Stimulated activated naive CD8-positive, alpha-beta T cell treated with anti-CD3 and anti-CD28 coated beads, Interleukin-15, amount 100 ng/mL, for 72 hours (primary cell): ENCODE measurements around the gene FFAR1.
"Not testable (repeated sequence)": the region's sequence is repeated elsewhere in the genome, so short reads cannot be mapped to it uniquely, and the experiment has no call there.

ENCODE experiments used
- ATAC-seq: fragments of 150-1000 bp; cut with Tn5 transposase; 2 replicates; pipeline ENCODE4 v1.10.0; 2021; ENCODE audit warnings: mild to moderate bottlenecking, moderate library complexity
- DNase-seq, 2 donors: peaks; one replicate each; pipeline ENCODE4 v3.0.0; 2021 to 2022
- H3K27ac Mint-ChIP-seq, 2 donors: one replicate each; pipeline ENCODE4 v1.8.0; 2022; ENCODE audit warnings: mild to moderate bottlenecking in 2 of 2, mixed read lengths in 2 of 2, moderate library complexity in 2 of 2
- H3K27me3 Mint-ChIP-seq: one replicate; pipeline ENCODE4 v1.8.0; 2022; ENCODE audit warnings: mixed read lengths
- H3K4me1 Mint-ChIP-seq: one replicate; pipeline ENCODE4 v1.8.0; 2022; ENCODE audit warnings: mild to moderate bottlenecking, mixed read lengths
- H3K4me3 Mint-ChIP-seq, 2 donors: one replicate each; pipeline ENCODE4 v1.8.0; 2022; ENCODE audit warnings: mild to moderate bottlenecking in 2 of 2, mixed read lengths in 2 of 2, moderate library complexity in 1 of 2
- H3K9me3 Mint-ChIP-seq, 2 donors: one replicate each; pipeline ENCODE4 v1.8.0; 2022; ENCODE audit warnings: mixed read lengths in 2 of 2

The FFAR1 gene

DNA sequence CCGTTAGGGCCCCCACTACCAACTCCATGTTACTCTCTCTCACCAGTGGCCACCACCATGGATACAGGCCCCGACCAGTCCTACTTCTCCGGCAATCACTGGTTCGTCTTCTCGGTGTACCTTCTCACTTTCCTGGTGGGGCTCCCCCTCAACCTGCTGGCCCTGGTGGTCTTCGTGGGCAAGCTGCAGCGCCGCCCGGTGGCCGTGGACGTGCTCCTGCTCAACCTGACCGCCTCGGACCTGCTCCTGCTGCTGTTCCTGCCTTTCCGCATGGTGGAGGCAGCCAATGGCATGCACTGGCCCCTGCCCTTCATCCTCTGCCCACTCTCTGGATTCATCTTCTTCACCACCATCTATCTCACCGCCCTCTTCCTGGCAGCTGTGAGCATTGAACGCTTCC is 11.1 kb downstream of the FFAR1 start:
- not testable (repeated sequence) for DNase-seq, H3K9me3 Mint-ChIP-seq, ATAC-seq
- Mint-ChIP-seq H3K4me3 (peak overlapping the region in 1 of 2 donors; percentile 56), H3K4me1 (peaks cover 15% of the 10 kb centered on the region), H3K27ac (peak overlapping the region in 1 of 2 donors; percentile 38), H3K27me3 (peaks cover 42% of the 10 kb centered on the region)

DNA sequence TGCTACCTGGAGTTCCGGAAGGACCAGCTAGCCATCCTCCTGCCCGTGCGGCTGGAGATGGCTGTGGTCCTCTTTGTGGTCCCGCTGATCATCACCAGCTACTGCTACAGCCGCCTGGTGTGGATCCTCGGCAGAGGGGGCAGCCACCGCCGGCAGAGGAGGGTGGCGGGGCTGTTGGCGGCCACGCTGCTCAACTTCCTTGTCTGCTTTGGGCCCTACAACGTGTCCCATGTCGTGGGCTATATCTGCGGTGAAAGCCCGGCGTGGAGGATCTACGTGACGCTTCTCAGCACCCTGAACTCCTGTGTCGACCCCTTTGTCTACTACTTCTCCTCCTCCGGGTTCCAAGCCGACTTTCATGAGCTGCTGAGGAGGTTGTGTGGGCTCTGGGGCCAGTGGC is 11.7 kb downstream of the FFAR1 start:
- H3K27ac Mint-ChIP-seq, DNase-seq, H3K9me3 Mint-ChIP-seq, ATAC-seq, H3K4me3 Mint-ChIP-seq: not testable (repeated sequence)
- peaks cover 15% of the 10 kb centered on the region for H3K4me1 Mint-ChIP-seq
- peaks cover 42% of the 10 kb centered on the region for H3K27me3 Mint-ChIP-seq

- Mint-ChIP-seq H3K4me1 (peaks cover 15% of the 10 kb centered on the region), H3K27ac (peak overlapping the region in 1 of 2 donors; percentile 39), H3K27me3 (peaks cover 42% of the 10 kb centered on the region)
- not testable (repeated sequence) for H3K4me3 Mint-ChIP-seq, ATAC-seq, H3K9me3 Mint-ChIP-seq, DNase-seq
Observed at GRCh38 chr19:35360081-35360480, 12.4 kb downstream of the FFAR1 start.

DNA sequence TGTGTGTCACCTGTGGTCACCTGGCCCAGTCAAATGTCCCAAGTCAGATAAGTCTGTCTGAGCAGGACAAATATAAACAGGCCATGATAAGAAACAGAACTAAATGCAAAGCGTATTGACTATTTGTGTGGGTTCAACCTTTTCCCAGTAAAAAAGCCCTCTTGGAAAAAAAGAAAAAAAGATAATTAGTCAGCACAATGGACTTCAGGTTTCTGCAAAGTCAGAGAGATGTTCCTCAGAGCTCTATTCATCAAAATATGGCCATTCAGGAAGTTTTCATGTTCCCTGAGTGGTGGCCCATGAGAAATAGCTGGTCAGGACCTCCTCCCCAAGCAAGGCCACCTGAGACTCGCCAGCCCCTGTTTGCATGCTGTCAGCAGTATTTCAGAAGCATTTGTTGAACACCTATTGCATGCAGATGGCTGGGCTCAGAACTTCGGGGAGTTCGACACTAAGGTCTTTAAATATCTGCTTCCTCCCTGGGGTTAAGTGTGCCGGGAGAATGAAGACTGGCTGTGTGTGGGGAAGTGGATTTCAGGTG is 13.2 kb downstream of the FFAR1 start:
- Mint-ChIP-seq H3K4me1 (peaks cover 15% of the 10 kb centered on the region), H3K27ac (no peak overlapping the region)

GRCh38 chr19:35362261-35363000 is 14.7 kb downstream of the FFAR1 start:
- H3K27ac Mint-ChIP-seq: no peak overlapping the region
- no peak overlapping the region for H3K4me3 Mint-ChIP-seq
- DNase-seq (no peak), ATAC-seq (no peak)
- H3K9me3 Mint-ChIP-seq: no peaks in the 10 kb centered on the region
- peaks cover 11% of the 10 kb centered on the region for H3K4me1 Mint-ChIP-seq
- H3K27me3 Mint-ChIP-seq: peaks cover 34% of the 10 kb centered on the region

More for the DNA sequence above, 13.2 kb downstream of the FFAR1 start:
- Mint-ChIP-seq H3K9me3 (no peaks in the 10 kb centered on the region), H3K27me3 (peaks cover 38% of the 10 kb centered on the region), H3K4me3 (no peak overlapping the region)
- ATAC-seq (no peak), DNase-seq (no peak)

GRCh38 chr19:35363001-35363590 is 15.4 kb downstream of the FFAR1 start:
- peak; percentile 49 for ATAC-seq
- Mint-ChIP-seq H3K27me3 (peaks cover 41% of the 10 kb centered on the region), H3K4me1 (peaks cover 7% of the 10 kb centered on the region), H3K4me3 (no peak overlapping the region), H3K9me3 (no peaks in the 10 kb centered on the region), H3K27ac (peak overlapping the region in 1 of 2 donors; percentile 61)
- DNase-seq: no peak

- Mint-ChIP-seq H3K4me3 (no peak overlapping the region), H3K27me3 (peaks cover 49% of the 10 kb centered on the region), H3K27ac (no peak overlapping the region), H3K4me1 (peaks cover 4% of the 10 kb centered on the region), H3K9me3 (no peaks in the 10 kb centered on the region)
- no peak for ATAC-seq
- DNase-seq: no peak
Observed at GRCh38 chr19:35363711-35364425, 16.2 kb downstream of the FFAR1 start.

DNA sequence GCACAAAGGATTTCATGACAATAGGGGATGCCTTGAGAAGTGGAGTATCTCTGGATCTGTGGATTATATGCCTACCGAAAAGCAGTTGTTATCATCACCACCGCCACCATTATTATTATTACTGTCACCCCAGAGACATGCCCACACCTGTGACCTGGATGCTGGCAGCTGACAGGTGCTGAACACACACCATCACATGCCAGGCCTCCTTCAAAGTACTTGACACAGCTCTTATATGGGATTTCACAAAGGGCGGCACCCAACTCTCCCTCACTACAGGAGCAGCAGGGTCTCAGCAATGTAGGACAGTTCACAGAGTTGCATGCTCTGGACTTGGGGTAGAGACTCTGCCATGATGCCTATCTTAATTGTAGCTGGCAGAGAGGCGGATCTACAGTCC is 17.6 kb downstream of the FFAR1 start:
- Mint-ChIP-seq H3K27ac (no peak overlapping the region), H3K27me3 (peaks cover 57% of the 10 kb centered on the region), H3K4me3 (no peak overlapping the region), H3K9me3 (no peaks in the 10 kb centered on the region), H3K4me1 (peaks cover 4% of the 10 kb centered on the region)
- no peak for DNase-seq
- ATAC-seq: no peak

DNA sequence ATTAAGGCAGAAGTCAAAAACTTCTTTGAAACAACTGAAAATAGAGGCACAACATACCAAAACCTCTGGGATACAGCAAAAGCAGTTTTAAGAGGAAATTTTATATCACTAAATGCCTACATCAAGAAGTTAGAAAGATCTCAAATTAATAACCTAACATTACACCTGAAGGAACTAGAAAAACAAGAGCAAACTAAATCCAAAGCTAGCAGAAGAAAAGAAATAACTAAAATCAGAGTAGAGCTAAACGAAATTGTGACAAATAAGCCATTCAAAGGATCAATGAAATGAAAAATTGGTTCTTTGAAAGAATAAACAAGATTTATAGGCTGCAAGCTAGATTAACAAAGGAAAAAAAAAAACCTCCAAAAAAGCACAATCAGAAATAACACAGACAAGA is 20.7 kb downstream of the FFAR1 start:
- H3K4me3 Mint-ChIP-seq: no peak overlapping the region
- H3K27me3 Mint-ChIP-seq: peaks cover 37% of the 10 kb centered on the region
- H3K27ac Mint-ChIP-seq: peak overlapping the region in 1 of 2 donors; percentile 61
- H3K9me3 Mint-ChIP-seq: no peaks in the 10 kb centered on the region
- peaks cover 4% of the 10 kb centered on the region for H3K4me1 Mint-ChIP-seq
- DNase-seq: no peak
- ATAC-seq: no peak

DNA sequence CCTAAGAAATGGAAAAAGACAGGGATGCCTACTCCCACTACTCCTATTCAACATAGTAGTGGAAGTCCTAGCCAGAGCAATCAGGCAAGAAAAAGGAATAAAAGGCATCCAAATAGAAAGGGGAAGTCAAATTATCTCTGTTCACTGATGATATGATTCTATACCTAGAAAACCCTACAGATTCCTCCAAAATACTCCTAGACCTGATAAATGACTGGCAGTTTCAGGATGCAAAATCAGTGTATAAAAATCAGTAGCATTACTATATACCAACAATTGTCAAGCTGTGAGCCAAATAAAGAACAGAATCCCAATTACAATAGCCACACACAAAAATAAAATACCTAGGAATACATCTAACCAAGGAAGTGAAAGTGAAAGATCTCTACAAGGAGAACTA is 21.8 kb downstream of the FFAR1 start:
- ATAC-seq (no peak), DNase-seq (no peak)
- peaks cover 34% of the 10 kb centered on the region for H3K27me3 Mint-ChIP-seq
- H3K4me1 Mint-ChIP-seq: peaks cover 6% of the 10 kb centered on the region
- no peak overlapping the region for H3K27ac Mint-ChIP-seq
- H3K9me3 Mint-ChIP-seq: no peaks in the 10 kb centered on the region
- H3K4me3 Mint-ChIP-seq: no peak overlapping the region

DNA sequence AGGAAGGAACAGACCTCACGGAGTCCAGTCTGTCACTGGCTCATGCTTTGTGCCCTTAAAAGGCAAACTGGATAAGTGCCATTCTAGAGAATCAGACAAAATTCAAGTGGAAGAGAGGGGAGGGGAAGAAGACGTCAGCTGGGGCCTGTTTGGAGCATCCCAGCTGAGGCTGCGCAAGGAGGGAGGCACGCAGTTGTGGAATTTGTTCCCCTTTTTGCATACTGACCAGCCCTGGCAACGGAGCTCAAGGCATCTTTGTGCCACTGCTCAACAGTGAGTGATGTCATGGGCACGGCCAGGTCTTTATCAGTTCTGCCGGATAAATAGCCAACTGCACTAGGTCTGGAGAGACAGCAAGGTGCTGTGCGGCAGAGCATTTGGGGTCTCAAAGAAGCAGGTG is 23.0 kb downstream of the FFAR1 start, which contains the start of gene GPR42:
Gene GPR42, plus strand, starts transcription at position 347 of the 400 bp plus-strand sequence. CDS start 292 bp downstream, outside the sequence.
- Mint-ChIP-seq H3K4me1 (peaks cover 17% of the 10 kb centered on the region), H3K4me3 (no peak within 1 kb of the TSS), H3K9me3 (no peaks in the 10 kb centered on the region), H3K27me3 (peaks cover 43% of the 10 kb centered on the region), H3K27ac (peak within 1 kb of the TSS in 1 of 2 donors; percentile 54)
- no peak for DNase-seq
- ATAC-seq: no peak

- DNase-seq (no peak), ATAC-seq (no peak)
- no peak overlapping the region for H3K4me3 Mint-ChIP-seq
- H3K4me1 Mint-ChIP-seq: peaks cover 12% of the 10 kb centered on the region
- peaks cover 29% of the 10 kb centered on the region for H3K27me3 Mint-ChIP-seq
- H3K27ac Mint-ChIP-seq: no peak overlapping the region
- no peaks in the 10 kb centered on the region for H3K9me3 Mint-ChIP-seq
Observed at GRCh38 chr19:35373492-35373891, 25.8 kb downstream of the FFAR1 start.

DNA sequence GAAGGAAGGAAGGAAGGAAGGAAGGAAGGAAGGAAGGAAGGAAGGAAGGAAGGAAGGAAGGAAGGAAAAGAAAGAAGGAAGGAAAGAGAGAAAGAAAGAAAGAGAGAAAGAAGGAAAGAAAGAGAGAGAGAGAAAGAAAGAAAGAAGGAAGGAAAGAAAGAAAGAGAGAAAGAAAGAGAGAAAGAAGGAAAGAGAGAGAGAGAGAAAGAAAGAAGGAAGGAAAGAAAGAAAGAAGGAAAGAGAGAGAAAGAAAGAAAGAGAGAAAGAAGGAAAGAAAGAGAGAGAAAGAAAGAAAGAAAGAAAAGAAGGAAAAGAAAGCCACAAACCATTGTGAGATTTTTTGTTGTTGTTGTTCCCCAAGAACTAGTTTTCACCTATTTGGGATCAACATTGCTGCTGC is 26.3 kb downstream of the FFAR1 start:
- peaks cover 12% of the 10 kb centered on the region for H3K4me1 Mint-ChIP-seq
- not testable (repeated sequence) for ATAC-seq, DNase-seq, H3K9me3 Mint-ChIP-seq, H3K4me3 Mint-ChIP-seq
- peak overlapping the region in 1 of 2 donors; percentile 70 for H3K27ac Mint-ChIP-seq
- peaks cover 24% of the 10 kb centered on the region for H3K27me3 Mint-ChIP-seq

DNA sequence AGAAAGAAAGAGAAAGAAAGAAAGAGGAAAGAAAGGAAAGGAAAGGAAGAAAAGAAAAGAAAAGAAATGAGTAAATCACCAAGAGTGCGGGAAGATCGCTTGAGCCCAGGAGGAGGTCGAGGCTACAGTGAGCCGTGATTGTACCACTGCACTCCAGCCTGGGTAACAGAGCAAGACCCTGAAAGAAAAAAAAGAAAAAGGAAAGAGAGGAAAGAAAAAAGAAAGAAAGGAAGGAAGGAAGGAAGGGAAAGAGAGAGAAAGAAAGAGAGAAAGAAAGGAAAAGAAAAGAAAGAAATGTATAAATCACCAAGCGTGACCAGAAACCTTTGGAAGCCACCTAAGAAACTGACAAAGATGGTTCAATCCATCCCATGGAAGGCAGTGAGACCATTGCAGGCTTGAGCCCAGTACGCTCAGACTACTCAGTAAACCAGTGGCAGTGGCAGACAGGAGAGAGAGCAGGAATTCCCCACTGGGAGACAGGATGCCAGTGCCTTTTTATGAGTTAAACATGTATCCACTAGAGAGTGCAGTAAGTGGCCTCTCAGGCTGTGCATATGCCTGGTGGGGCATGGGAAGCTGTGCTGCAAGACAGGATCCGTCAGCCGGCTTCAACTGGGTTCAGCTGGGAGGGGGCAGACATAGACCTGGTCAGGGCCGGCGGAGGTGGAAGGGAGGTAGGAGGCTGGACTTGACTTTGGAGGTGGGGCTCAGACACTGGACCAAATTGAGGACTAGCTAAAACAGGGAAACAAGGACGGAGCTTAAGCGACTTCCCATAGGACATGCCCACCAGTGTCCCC is 28.0 kb downstream of the FFAR1 start:
- H3K4me3 Mint-ChIP-seq: no peak overlapping the region
- peaks cover 13% of the 10 kb centered on the region for H3K27me3 Mint-ChIP-seq
- H3K27ac Mint-ChIP-seq: peak overlapping the region in 1 of 2 donors; percentile 72
- ATAC-seq (no peak), DNase-seq (no peak)
- peaks cover 12% of the 10 kb centered on the region for H3K4me1 Mint-ChIP-seq
- H3K9me3 Mint-ChIP-seq: no peaks in the 10 kb centered on the region

- H3K27ac Mint-ChIP-seq: no peak overlapping the region
- H3K4me3 Mint-ChIP-seq: no peak overlapping the region
- ATAC-seq (no peak), DNase-seq (no peak)
- no peaks in the 10 kb centered on the region for H3K9me3 Mint-ChIP-seq
- peaks cover 26% of the 10 kb centered on the region for H3K27me3 Mint-ChIP-seq
- peaks cover 12% of the 10 kb centered on the region for H3K4me1 Mint-ChIP-seq
Observed at GRCh38 chr19:35377656-35378055, 30.0 kb downstream of the FFAR1 start.
